HCT116 (cell line): ENCODE measurements around the gene PSTPIP1. TPM values are rescaled to one million over a fixed set of nuclear protein-coding genes. Genes with fewer than 3 reads are reported as not detected.

Experiments
- ATAC-seq: fragments of 200-7000 bp; cut with Tn5 transposase; 2 replicates; pipeline ENCODE4 v1.9.1; 2020; ENCODE audit warnings: mild to moderate bottlenecking, moderate library complexity
- BruUV-seq: library from RNA; stranded (reverse); fragments of 400-500 nt; replicated peaks from 2 replicates; lab custom pipeline; 2021; lab: Mats Ljungman, UMichigan
- CTCF ChIA-PET: fragments of 300-600 bp; sonication (Branson Sonifier 250); formaldehyde crosslinking; loops from one replicate; lab custom pipeline; 2021; ENCODE audit warnings: antibody characterized with exemption; lab: Charles Lee
- POLR2A ChIA-PET: fragments of 300-600, 350-600 bp; sonication (Branson Sonifier 250); formaldehyde crosslinking; loops from one replicate; lab custom pipeline; 2021; ENCODE audit warnings: antibody characterized with exemption; lab: Charles Lee
- RAD21 ChIA-PET, 2 experiments: fragments of 300-600 bp; sonication (Branson Sonifier 250); formaldehyde crosslinking; loops; one replicate each; lab custom pipeline; 2023; ENCODE audit warnings: low total read pairs in 2 of 2; ENCODE audit not compliant: uncharacterized antibody in 2 of 2, unreplicated experiment in 2 of 2, low non-redundant PET in 1 of 2; lab: Charles Lee
- DNase-seq: peaks from one replicate; pipeline ENCODE4 v3.0.0-alpha.2; 2010; ENCODE audit warnings: low read depth, low spot score
- H2AFZ ChIP-seq: fragments of 200-600 bp; shearing (Covaris generic), sonication (generic); 2 replicates; pipeline ENCODE4 v1.6.1; 2017; ENCODE audit warnings: low read depth, mixed run types, mixed read lengths, antibody characterized with exemption, low read length; ENCODE audit not compliant: poor library complexity, severe bottlenecking
- H3K27ac ChIP-seq: 2 replicates; pipeline ENCODE4 v1.5.1; 2012; ENCODE audit warnings: low read depth, low read length
- H3K27me3 ChIP-seq: fragments of 200-600 bp; sonication (generic); 2 replicates; pipeline ENCODE4 v1.6.1; 2016; ENCODE audit warnings: mixed run types, low read length, mixed read lengths; ENCODE audit not compliant: insufficient read depth
- H3K36me3 ChIP-seq, 2 experiments: fragments of 200-500 bp in 1 of 2; fragments of 200-600 bp in 1 of 2; sonication (Bioruptor generic) in 1 of 2; sonication (generic) in 1 of 2; 2 replicates each; pipeline versions ENCODE4 v1.5.1 to v1.6.1; 2014 to 2016; ENCODE audit warnings: low read length in 2 of 2, inconsistent platforms in 1 of 2, mixed read lengths in 1 of 2, mixed run types in 1 of 2; ENCODE audit not compliant: insufficient read depth in 2 of 2, control insufficient read depth in 1 of 2
- H3K4me1 ChIP-seq, 2 experiments: fragments of 200-600 bp in 1 of 2; sonication (generic) in 1 of 2; 2 replicates each; pipeline versions ENCODE4 v1.5.1 to v1.6.1; 2012 to 2017; ENCODE audit warnings: low read length in 2 of 2, inconsistent platforms in 1 of 2, mild to moderate bottlenecking in 1 of 2, mixed read lengths in 1 of 2, mixed run types in 1 of 2, moderate library complexity in 1 of 2; ENCODE audit not compliant: insufficient read depth in 2 of 2, control insufficient read depth in 1 of 2
- H3K4me2 ChIP-seq: fragments of 200-600 bp; sonication (generic); 2 replicates; pipeline ENCODE4 v1.6.1; 2017; ENCODE audit warnings: mixed run types, low read length, mixed read lengths
- H3K4me3 ChIP-seq, 2 experiments: fragments of 200-600 bp in 1 of 2; sonication (generic) in 1 of 2; replicated peaks in 1 of 2; 2 replicates each; pipeline ENCODE4 v1.5.1; 2011 to 2016; ENCODE audit warnings: low read length in 2 of 2, control low read depth in 1 of 2, low read depth in 1 of 2, mild to moderate bottlenecking in 1 of 2, mixed read lengths in 1 of 2, mixed run types in 1 of 2
- H3K79me2 ChIP-seq: fragments of 200-600 bp; sonication (generic); 2 replicates; pipeline ENCODE4 v1.6.1; 2017; ENCODE audit warnings: mild to moderate bottlenecking, mixed run types, low read length, moderate library complexity, mixed read lengths; ENCODE audit not compliant: insufficient read depth
- H3K9ac ChIP-seq: fragments of 200-600 bp; sonication (generic); 2 replicates; pipeline ENCODE4 v1.6.1; 2016; ENCODE audit warnings: low read length, mixed read lengths
- H3K9me2 ChIP-seq: fragments of 200-600 bp; sonication (generic), shearing (Covaris generic); 2 replicates; pipeline ENCODE4 v1.6.1; 2017; ENCODE audit warnings: mixed run types, mild to moderate bottlenecking, moderate library complexity; ENCODE audit not compliant: insufficient read depth
- H3K9me3 ChIP-seq, 2 experiments: fragments of 200-500 bp in 1 of 2; fragments of 200-600 bp in 1 of 2; sonication (Bioruptor generic) in 1 of 2; sonication (generic) in 1 of 2; 2 replicates each; pipeline ENCODE4 v1.6.1; 2014 to 2017; ENCODE audit warnings: low read length in 2 of 2, mixed read lengths in 2 of 2, inconsistent platforms in 1 of 2, low read depth in 1 of 2, mild to moderate bottlenecking in 1 of 2, mixed run types in 1 of 2, moderate library complexity in 1 of 2; ENCODE audit not compliant: control insufficient read depth in 1 of 2, insufficient read depth in 1 of 2
- H4K20me1 ChIP-seq: fragments of 200-600 bp; sonication (generic), shearing (Covaris generic); 2 replicates; pipeline ENCODE4 v1.6.1; 2017; ENCODE audit warnings: mixed run types, mild to moderate bottlenecking, moderate library complexity; ENCODE audit not compliant: insufficient read depth
- CEBPB ChIP-seq: IDR thresholded peaks from 2 replicates; pipeline ENCODE4 v1.6.1; 2012; ENCODE audit warnings: low read depth
- CTCF ChIP-seq, 3 experiments: fragments of 200-600 bp in 1 of 3; sonication (generic) in 1 of 3; IDR thresholded peaks in 2 of 3; conservative IDR thresholded peaks in 1 of 3; 2 replicates each; pipeline ENCODE4 v1.5.1; 2012 to 2017; ENCODE audit warnings: low read depth in 2 of 3, low read length in 2 of 3, antibody characterized with exemption in 1 of 3, borderline replicate concordance in 1 of 3, control low read depth in 1 of 3, mild to moderate bottlenecking in 1 of 3, mixed read lengths in 1 of 3, mixed run types in 1 of 3, moderate library complexity in 1 of 3; ENCODE audit not compliant: insufficient read depth in 1 of 3
- EZH2 ChIP-seq: fragments of 200-600 bp; sonication (generic); IDR thresholded peaks from 2 replicates; pipeline ENCODE4 v1.6.1; 2017; ENCODE audit warnings: antibody characterized with exemption, mixed run types
- EZH2phosphoT487 ChIP-seq: fragments of 200-600 bp; IDR thresholded peaks from 2 replicates; pipeline ENCODE4 v1.6.1; 2018; ENCODE audit warnings: antibody characterized with exemption, borderline replicate concordance
- MAX ChIP-seq: IDR thresholded peaks from 2 replicates; pipeline ENCODE4 v1.6.1; 2012
- SIN3A ChIP-seq: IDR thresholded peaks from 2 replicates; pipeline ENCODE4 v1.6.1; 2012; ENCODE audit warnings: low read depth
- TCF7L2 ChIP-seq: IDR thresholded peaks from 2 replicates; pipeline ENCODE4 v1.7.0; 2011; ENCODE audit warnings: borderline replicate concordance, inconsistent platforms; ENCODE audit not compliant: insufficient read depth, insufficient read length; ENCODE audit errors: extremely low read depth
- ZNF274 ChIP-seq: fragments of 200-500 bp; sonication (Bioruptor generic); IDR thresholded peaks from 2 replicates; pipeline ENCODE4 v1.6.1; 2014; ENCODE audit warnings: mild to moderate bottlenecking, low read depth, low read length, inconsistent platforms
- intact Hi-C: fragments of 100-400 bp; cut with micrococcal nuclease; formaldehyde crosslinking; loops from 2 replicates; pipeline ENCODE4 v1.10.0; 2022
- total RNA-seq: library from RNA; stranded (reverse); gene quantifications from one replicate; pipeline ENCODE4 v1.2.1, GENCODE V29; 2021; ENCODE audit not compliant: unreplicated experiment

Gene PSTPIP1
- total RNA-seq, 1 experiment from 2014 or later = 0.79 TPM

- ChIA-PET RAD21 (no interaction called here), POLR2A (no interaction called here), CTCF (interaction anchor here (0.9 kb wide), 1 partner anchor 44 kb away, joined by 3 read pairs; no protein-coding TSS in a partner anchor)
- H3K9ac ChIP-seq = no peak overlapping the region
- H3K36me3 ChIP-seq = no peaks in the 10 kb centered on the region
- H3K9me2 ChIP-seq = no peaks in the 10 kb centered on the region
- intact Hi-C loops = no loop called here
- no peak overlapping the region for H2AFZ ChIP-seq
- H3K79me2 ChIP-seq = no peaks in the 10 kb centered on the region
- no peak overlapping the region for H3K27ac ChIP-seq
- DNase-seq = no peak
- H3K9me3 ChIP-seq = no peaks in the 10 kb centered on the region
- no peaks in the 10 kb centered on the region for H3K27me3 ChIP-seq
- H3K4me2 ChIP-seq = no peak overlapping the region
- H3K4me1 ChIP-seq = peaks cover 8 to 15% of the 10 kb centered on the region in 2 experiments
- no peaks in the 10 kb centered on the region for H4K20me1 ChIP-seq
- TF ChIP-seq TCF7L2 = no peak
- ATAC-seq = no peak
- no TSS peak for BruUV-seq
- H3K4me3 ChIP-seq = no peak overlapping the region
Measured at GRCh38 chr15:77017761-77018720, 23.1 kb downstream of the PSTPIP1 start.

- TF ChIP-seq EZH2 (no peak), SIN3A (no peak), MAX (no peak), CTCF (IDR thresholded peaks at IDR 0.05 in 2 of 3, conservative IDR thresholded peaks at IDR 0.05 in 1 of 3; ENCODE audit: borderline replicate concordance in 1 of 3, insufficient read depth in 1 of 3, low read depth in 2 of 3, low read length in 2 of 3) (no peak), EZH2phosphoT487 (no peak), CEBPB (no peak), ZNF274 (no peak)
- H3K4me1 ChIP-seq = peaks cover 3 to 6% of the 10 kb centered on the region in 2 experiments
- ATAC-seq (no peak), DNase-seq (no peak)
- no peaks in the 10 kb centered on the region for H3K79me2 ChIP-seq
- H3K9ac ChIP-seq = no peak overlapping the region
- H4K20me1 ChIP-seq = no peaks in the 10 kb centered on the region
- no TSS peak for BruUV-seq
- H3K4me3 ChIP-seq = no peak overlapping the region
- H2AFZ ChIP-seq = no peak overlapping the region
- no peak overlapping the region for H3K4me2 ChIP-seq
- H3K36me3 ChIP-seq = no peaks in the 10 kb centered on the region
- no peak overlapping the region for H3K27ac ChIP-seq
- ChIA-PET POLR2A (no interaction called here), CTCF (interaction anchor here (0.9 kb wide), 1 partner anchor 45 kb away, joined by 3 read pairs; no protein-coding TSS in a partner anchor), RAD21 (no interaction called here)
- intact Hi-C loops = no loop called here
- no peaks in the 10 kb centered on the region for H3K9me3 ChIP-seq
- no peaks in the 10 kb centered on the region for H3K9me2 ChIP-seq
- H3K27me3 ChIP-seq = no peaks in the 10 kb centered on the region
Measured at GRCh38 chr15:77018796-77019505, 24.0 kb downstream of the PSTPIP1 start.
